GM12878 (cell line): ENCODE results near the gene U2AF2. TPM values are rescaled to one million over a fixed set of nuclear protein-coding genes. Genes with fewer than 3 reads are reported as not detected.
A peak's percentile ranks its signal among the peaks of the same experiment; 100 is the strongest.

Experiments used
- ATAC-seq: fragments of 200-7000 bp; cut with Tn5 transposase; 3 replicates; pipeline ENCODE4 v1.9.1; 2020; ENCODE audit warnings: mild to moderate bottlenecking, moderate library complexity
- BruUV-seq: library from RNA; stranded (reverse); fragments of 400-500 nt; replicated peaks from 2 replicates; lab custom pipeline; 2021; lab: Mats Ljungman, UMichigan
- CTCF ChIA-PET: fragments of 300-600 bp; sonication (Branson Sonifier 250); formaldehyde crosslinking; extraction: SDS; loops from one replicate; lab custom pipeline; 2021; ENCODE audit warnings: inconsistent platforms; lab: Yijun Ruan, JAX
- POLR2A ChIA-PET: fragments of 350-600 bp; formaldehyde crosslinking; extraction: SDS; loops from one replicate; lab custom pipeline; 2021; ENCODE audit warnings: inconsistent platforms; lab: Charles Lee
- RAD21 ChIA-PET: fragments of 300-600 bp; sonication (Branson Sonifier 250); formaldehyde crosslinking; loops from one replicate; lab custom pipeline; 2023; ENCODE audit warnings: antibody characterized with exemption; ENCODE audit not compliant: unreplicated experiment; lab: Charles Lee
- SMC1A ChIA-PET: fragments of 300-600 bp; sonication (Branson Sonifier 250); formaldehyde crosslinking; loops from one replicate; lab custom pipeline; 2023; ENCODE audit not compliant: unreplicated experiment, uncharacterized antibody; lab: Charles Lee
- DNase-seq: peaks from one replicate; pipeline ENCODE4 v3.0.0-alpha.2; 2011; ENCODE audit warnings: low read depth, low spot score
- FAIRE-seq: peaks from 3 replicates; lab custom pipeline; 2011; peaks lifted over from hg19 to GRCh38; lab: Jason Lieb, UNC
- H2AFZ ChIP-seq: 2 replicates; pipeline ENCODE4 v1.6.0; 2011; ENCODE audit warnings: low read depth, low read length, control low read depth; ENCODE audit not compliant: control insufficient read depth
- H3K27ac ChIP-seq: 2 replicates; pipeline ENCODE4 v1.5.1; 2011; ENCODE audit warnings: control low read depth; ENCODE audit not compliant: control insufficient read depth, insufficient read depth
- H3K27me3 ChIP-seq, 2 experiments: replicated peaks in 1 of 2; 2 replicates each; pipeline versions ENCODE4 v1.6.0 to v1.6.1; 2011; ENCODE audit warnings: low read length in 1 of 2; ENCODE audit not compliant: control insufficient read depth in 2 of 2, insufficient read depth in 2 of 2
- H3K36me3 ChIP-seq, 2 experiments: 2 replicates each; pipeline ENCODE4 v1.5.1; 2011; ENCODE audit warnings: low read length in 1 of 2; ENCODE audit not compliant: control insufficient read depth in 2 of 2, insufficient read depth in 2 of 2
- H3K4me1 ChIP-seq: 2 replicates; pipeline ENCODE4 v1.6.1; 2011; ENCODE audit warnings: mild to moderate bottlenecking, low read length, moderate library complexity, mixed read lengths; ENCODE audit not compliant: control insufficient read depth, insufficient read depth
- H3K4me2 ChIP-seq: 2 replicates; pipeline ENCODE4 v1.6.0; 2011; ENCODE audit warnings: control low read depth; ENCODE audit not compliant: control insufficient read depth, insufficient read depth
- H3K4me3 ChIP-seq: fragments of 200-600 bp; sonication (generic); 2 replicates; pipeline ENCODE4 v1.5.1; 2016
- H3K79me2 ChIP-seq: 2 replicates; pipeline ENCODE4 v1.6.0; 2011; ENCODE audit warnings: low read length; ENCODE audit not compliant: control insufficient read depth, insufficient read depth
- H3K9ac ChIP-seq: 2 replicates; pipeline ENCODE4 v1.8.0; 2011; ENCODE audit warnings: low read length, control low read depth, mixed read lengths; ENCODE audit not compliant: control insufficient read depth, insufficient read depth
- H3K9me3 ChIP-seq: replicated peaks from 3 replicates; pipeline ENCODE4 v1.5.1; 2011; ENCODE audit warnings: mild to moderate bottlenecking, low read length; ENCODE audit not compliant: control insufficient read depth, insufficient read depth
- H4K20me1 ChIP-seq: 2 replicates; pipeline ENCODE4 v1.6.0; 2011; ENCODE audit not compliant: control insufficient read depth, insufficient read depth
- CEBPB ChIP-seq, 2 experiments: fragments of 150-350 bp in 1 of 2; IDR thresholded peaks; 2 replicates each; pipeline ENCODE4 v1.6.1; 2012 to 2014; ENCODE audit warnings: low read depth in 2 of 2, low read length in 2 of 2, borderline replicate concordance in 1 of 2, inconsistent platforms in 1 of 2
- HCFC1 ChIP-seq: fragments of 150-350 bp; IDR thresholded peaks from 2 replicates; pipeline ENCODE4 v1.6.1; 2014; ENCODE audit warnings: low read length
- LARP7 ChIP-seq: fragments of 450-650 bp; IDR thresholded peaks from 2 replicates; pipeline ENCODE4 v1.6.1; 2017; ENCODE audit warnings: mild to moderate bottlenecking
- MLLT1 ChIP-seq: fragments of 450-650 bp; IDR thresholded peaks from 2 replicates; pipeline ENCODE4 v1.6.1; 2016; ENCODE audit warnings: mild to moderate bottlenecking
- RAD21 ChIP-seq: IDR thresholded peaks from 2 replicates; pipeline ENCODE4 v1.6.1; 2011; ENCODE audit warnings: mild to moderate bottlenecking, low read depth, low read length, moderate library complexity; ENCODE audit not compliant: insufficient read depth
- SMC3 ChIP-seq: IDR thresholded peaks from 2 replicates; pipeline ENCODE4 v1.6.1; 2011; ENCODE audit warnings: low read length, improper control_type of control experiment, borderline replicate concordance
- WGBS: methylation state at CpG from one replicate; pipeline ENCODE4 v1.1.6; 2016; ENCODE audit warnings: low lambda C conversion rate; ENCODE audit not compliant: insufficient replicate concordance, insufficient coverage; ENCODE audit errors: missing lambda C conversion rate; 5-methylcytosine and 5-hydroxymethylcytosine counted together
- in situ Hi-C: fragments of 300-500 bp; cut with MboI; formaldehyde crosslinking; loops from 9 replicates; pipeline ENCODE4 v1.14.3; 2018; ENCODE audit warnings: mixed read lengths
- intact Hi-C: fragments of 100-400 bp; cut with micrococcal nuclease; formaldehyde crosslinking; loops from one replicate; pipeline ENCODE4 v1.14.2; 2022; ENCODE audit not compliant: unreplicated experiment
- polyA plus RNA-seq, 11 experiments: library from polyadenylated mRNA; depleted of rRNA in 4 of 11; unstranded in 6 of 11; stranded (reverse) in 5 of 11; fragments of >200 nt; fragmentation: Nextera tagmentation in 4 of 11; fragmentation: Illumina TruSeq in 1 of 11; extraction: Ambion mirVana in 4 of 11; extraction: Trizol in 1 of 11; gene quantifications; 1 replicate in 1 of 11; 2 replicates in 10 of 11; pipeline versions ENCODE4 v1.2.1 to v1.2.3, GENCODE V29; 2011 to 2016; ENCODE audit warnings: inconsistent platforms in 2 of 11, missing spikeins in 2 of 11, low read depth in 1 of 11
- total RNA-seq, 4 experiments: library from RNA; depleted of rRNA in 3 of 4; stranded (reverse); fragments of >200 nt in 3 of 4; fragmentation: Illumina TruSeq in 1 of 4; extraction: Trizol in 1 of 4; gene quantifications; 2 replicates each; pipeline versions ENCODE4 v1.2.1 to v1.2.3, GENCODE V29; 2013 to 2021
- TF ChIP-seq, protein P1 (sequence below), 3 experiments: IDR thresholded peaks in 2 of 3; conservative IDR thresholded peaks in 1 of 3; 2 replicates each; pipeline ENCODE4 v1.5.1; 2011; ENCODE audit warnings: low read depth in 3 of 3, low read length in 3 of 3, mild to moderate bottlenecking in 3 of 3, control low read depth in 2 of 3, moderate library complexity in 2 of 3, inconsistent platforms in 1 of 3, mixed read lengths in 1 of 3; ENCODE audit not compliant: control insufficient read depth in 2 of 3, insufficient read depth in 1 of 3; ENCODE audit errors: extremely low read depth in 1 of 3

Gene U2AF2
- total and polyA plus RNA-seq, 10 of the 15 experiments (the other 5 are each of a cell fraction or from before 2014, with no cell fraction given) = 3.0 to 338 (median 130) TPM

DNA sequence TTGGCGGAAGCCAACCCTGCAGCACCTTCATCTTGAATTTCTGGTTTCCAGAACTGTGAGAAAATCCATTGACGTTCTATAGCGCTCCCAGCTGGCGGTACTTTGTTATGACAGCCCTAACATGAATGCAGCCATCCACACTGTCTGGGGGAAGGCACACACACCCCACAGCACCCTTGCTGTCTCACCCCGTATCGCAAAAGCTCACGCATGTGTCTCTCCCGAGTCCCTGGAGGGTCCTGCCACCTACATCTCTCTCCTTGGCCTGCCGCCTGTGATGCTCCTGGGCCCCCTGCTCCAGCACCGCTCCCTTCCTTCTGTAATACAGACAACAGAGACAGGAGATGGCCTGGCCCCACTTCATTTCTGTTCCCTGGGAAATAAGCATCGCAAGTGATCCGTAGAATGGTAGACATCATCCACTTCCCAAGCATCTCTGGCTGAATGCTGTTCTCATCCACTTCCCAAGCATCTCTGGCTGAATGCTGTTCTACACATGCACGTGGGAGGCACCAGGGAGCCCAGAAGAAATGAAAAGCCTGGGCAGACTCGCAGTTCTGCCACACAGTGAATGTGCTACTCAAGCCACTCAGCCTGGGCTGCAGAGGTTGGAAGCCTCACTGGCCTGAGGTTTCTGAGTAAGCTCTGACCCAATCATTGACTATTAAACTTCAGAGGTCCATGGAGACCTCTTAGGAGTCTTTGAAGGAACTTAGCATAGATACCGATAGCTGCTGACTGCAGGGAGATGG, 49.8 kb downstream of the U2AF2 start:
- no peaks in the 10 kb centered on the region for H3K27me3 ChIP-seq
- H3K4me1 ChIP-seq = no peaks in the 10 kb centered on the region
- FAIRE-seq = no peak
- no peak overlapping the region for H2AFZ ChIP-seq
- H3K79me2 ChIP-seq = no peaks in the 10 kb centered on the region
- in situ Hi-C loops = no loop called here
- CTCF ChIA-PET = interaction anchor here (1.2 to 1.3 kb wide), 2 partner anchors 11 to 71 kb away, joined by 3 to 5 read pairs; no protein-coding TSS in a partner anchor
- DNase-seq = no peak
- no TSS peak for BruUV-seq
- RAD21 ChIA-PET = no interaction called here
- no peak overlapping the region for H3K4me3 ChIP-seq
- 85% methylated on average over 15 of the region's 15 CpGs for WGBS
- peaks cover 2 to 3% of the 10 kb centered on the region in 2 experiments; a peak in 2 of 4 replicates for H3K36me3 ChIP-seq
- POLR2A ChIA-PET = no interaction called here
- H3K9me3 ChIP-seq = no peaks in the 10 kb centered on the region
- TF ChIP-seq HCFC1 = no peak
- TF ChIP-seq, protein P1, sequence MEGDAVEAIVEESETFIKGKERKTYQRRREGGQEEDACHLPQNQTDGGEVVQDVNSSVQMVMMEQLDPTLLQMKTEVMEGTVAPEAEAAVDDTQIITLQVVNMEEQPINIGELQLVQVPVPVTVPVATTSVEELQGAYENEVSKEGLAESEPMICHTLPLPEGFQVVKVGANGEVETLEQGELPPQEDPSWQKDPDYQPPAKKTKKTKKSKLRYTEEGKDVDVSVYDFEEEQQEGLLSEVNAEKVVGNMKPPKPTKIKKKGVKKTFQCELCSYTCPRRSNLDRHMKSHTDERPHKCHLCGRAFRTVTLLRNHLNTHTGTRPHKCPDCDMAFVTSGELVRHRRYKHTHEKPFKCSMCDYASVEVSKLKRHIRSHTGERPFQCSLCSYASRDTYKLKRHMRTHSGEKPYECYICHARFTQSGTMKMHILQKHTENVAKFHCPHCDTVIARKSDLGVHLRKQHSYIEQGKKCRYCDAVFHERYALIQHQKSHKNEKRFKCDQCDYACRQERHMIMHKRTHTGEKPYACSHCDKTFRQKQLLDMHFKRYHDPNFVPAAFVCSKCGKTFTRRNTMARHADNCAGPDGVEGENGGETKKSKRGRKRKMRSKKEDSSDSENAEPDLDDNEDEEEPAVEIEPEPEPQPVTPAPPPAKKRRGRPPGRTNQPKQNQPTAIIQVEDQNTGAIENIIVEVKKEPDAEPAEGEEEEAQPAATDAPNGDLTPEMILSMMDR (IDR thresholded peaks at IDR 0.05 in 2 of 3, conservative IDR thresholded peaks at IDR 0.05 in 1 of 3; ENCODE audit: control insufficient read depth in 2 of 3, extremely low read depth in 1 of 3, insufficient read depth in 1 of 3, low read depth in 3 of 3, low read length in 3 of 3) = peak in 2 of 3 experiments; percentile 26 to 29; a peak in 3 of 6 replicates
- H3K4me2 ChIP-seq = no peak overlapping the region
- SMC1A ChIA-PET = no interaction called here
- ATAC-seq = no peak
- intact Hi-C loops = no loop called here
- no peak overlapping the region for H3K9ac ChIP-seq
- no peak overlapping the region for H3K27ac ChIP-seq
- H4K20me1 ChIP-seq = no peaks in the 10 kb centered on the region

- Histone ChIP-seq H4K20me1 (no peaks in the 10 kb centered on the region), H3K27me3 (no peaks in the 10 kb centered on the region), H3K36me3 (peaks cover 0 to 3% of the 10 kb centered on the region in 2 experiments; a peak in 2 of 4 replicates), H3K4me1 (no peaks in the 10 kb centered on the region), H3K9me3 (no peaks in the 10 kb centered on the region), H3K4me2 (no peak overlapping the region), H3K27ac (no peak overlapping the region), H3K79me2 (no peaks in the 10 kb centered on the region), H3K4me3 (no peak overlapping the region), H2AFZ (no peak overlapping the region), H3K9ac (no peak overlapping the region)
- ChIA-PET RAD21 (no interaction called here), CTCF (no interaction called here), POLR2A (no interaction called here), SMC1A (no interaction called here)
- intact Hi-C loops = no loop called here
- BruUV-seq = no TSS peak
- TF ChIP-seq CEBPB (IDR thresholded peaks at IDR 0.05; ENCODE audit: borderline replicate concordance in 1 of 2, low read depth in 2 of 2, low read length in 2 of 2) = no peak
- TF ChIP-seq LARP7 = no peak
- TF ChIP-seq SMC3 = no peak
- TF ChIP-seq MLLT1 = no peak
- no peak for TF ChIP-seq RAD21
- DNase-seq (no peak), ATAC-seq (no peak), FAIRE-seq (no peak)
- no CpG with 5 or more reads among the region's 3 CpGs for WGBS
- in situ Hi-C loops = no loop called here
These were observed 51.1 kb downstream of the U2AF2 start for GRCh38 chr19:55705972-55706371.
